H1 (cell line): Measurements from ENCODE around the gene POC1B. TPM values are rescaled to one million over a fixed set of nuclear protein-coding genes. Genes with fewer than 3 reads are reported as not detected.

Experiments
- CTCF ChIA-PET: fragments of 300-600 bp; sonication (Branson Sonifier 250); formaldehyde crosslinking; loops from one replicate; lab custom pipeline; 2021; ENCODE audit not compliant: partially characterized antibody; lab: Charles Lee
- POLR2A ChIA-PET: fragments of 300-600 bp; sonication (Branson Sonifier 250); formaldehyde crosslinking; loops from one replicate; lab custom pipeline; 2021; ENCODE audit warnings: inconsistent platforms; ENCODE audit not compliant: partially characterized antibody; lab: Charles Lee
- DNase-seq, 2 experiments: peaks; one replicate each; pipeline versions ENCODE4 v3.0.0 to v3.0.0-alpha.2; 2010 to 2022; ENCODE audit warnings: low spot score in 2 of 2, low read depth in 1 of 2, mixed read lengths in 1 of 2
- FAIRE-seq: peaks from 2 replicates; lab custom pipeline; 2011; peaks lifted over from hg19 to GRCh38; lab: Jason Lieb, UNC
- H2AFZ ChIP-seq: 2 replicates; pipeline ENCODE4 v1.8.1; 2012; ENCODE audit warnings: low read length, inconsistent platforms
- H2AK5ac ChIP-seq: 2 replicates; pipeline ENCODE4 v1.6.1; 2013; ENCODE audit warnings: low read depth, low read length
- H2BK120ac ChIP-seq: replicated peaks from 2 replicates; pipeline ENCODE3; 2013; ENCODE audit warnings: low read depth, low read length, inconsistent platforms
- H2BK12ac ChIP-seq: 2 replicates; pipeline ENCODE4 v1.6.1; 2013; ENCODE audit warnings: low read depth, low read length
- H2BK15ac ChIP-seq: 2 replicates; pipeline ENCODE4 v1.6.1; 2013; ENCODE audit warnings: low read length
- H2BK20ac ChIP-seq: 2 replicates; pipeline ENCODE4 v1.6.1; 2013; ENCODE audit warnings: low read length
- H2BK5ac ChIP-seq: 2 replicates; pipeline ENCODE4 v1.6.1; 2013; ENCODE audit warnings: low read depth, low read length
- H3K14ac ChIP-seq: 2 replicates; pipeline ENCODE4 v1.6.1; 2013; ENCODE audit warnings: inconsistent platforms; ENCODE audit not compliant: insufficient read length
- H3K18ac ChIP-seq: 2 replicates; pipeline ENCODE4 v1.6.1; 2013; ENCODE audit warnings: low read length; ENCODE audit errors: extremely low read depth
- H3K23ac ChIP-seq: 2 replicates; pipeline ENCODE4 v1.6.1; 2013; ENCODE audit warnings: inconsistent platforms; ENCODE audit not compliant: insufficient read length
- H3K23me2 ChIP-seq: 2 replicates; pipeline ENCODE4 v1.6.1; 2013; ENCODE audit warnings: low read depth, low read length
- H3K27ac ChIP-seq: 2 replicates; pipeline ENCODE4 v1.6.1; 2011; ENCODE audit warnings: low read depth, low read length, inconsistent platforms
- H3K27me3 ChIP-seq, 4 experiments: replicated peaks in 1 of 4; 1 replicate in 1 of 4; 2 replicates in 3 of 4; pipeline versions ENCODE4 v1.6.1 to v1.8.1; 2011 to 2013; ENCODE audit warnings: low read length in 3 of 4, mild to moderate bottlenecking in 3 of 4, inconsistent platforms in 2 of 4, mixed read lengths in 2 of 4, moderate library complexity in 1 of 4; ENCODE audit not compliant: control insufficient read depth in 3 of 4, insufficient read depth in 3 of 4; ENCODE audit errors: extremely low read depth in 1 of 4
- H3K36me3 ChIP-seq, 4 experiments: 2 replicates each; pipeline versions ENCODE4 v1.6.1 to v1.8.1; 2011 to 2013; ENCODE audit warnings: mild to moderate bottlenecking in 4 of 4, low read length in 3 of 4, moderate library complexity in 2 of 4, control low read depth in 1 of 4, inconsistent platforms in 1 of 4; ENCODE audit not compliant: insufficient read depth in 4 of 4, control insufficient read depth in 2 of 4
- H3K4ac ChIP-seq: replicated peaks from 2 replicates; pipeline ENCODE3; 2013; ENCODE audit warnings: low read length, low read depth, mixed read lengths, inconsistent platforms; ENCODE audit not compliant: insufficient read length
- H3K4me1 ChIP-seq, 4 experiments: replicated peaks in 1 of 4; 1 replicate in 1 of 4; 2 replicates in 3 of 4; pipeline versions ENCODE4 v1.6.1 to v1.8.1; 2011 to 2013; ENCODE audit warnings: low read length in 3 of 4, inconsistent platforms in 2 of 4, mixed read lengths in 1 of 4; ENCODE audit not compliant: insufficient read depth in 4 of 4, control insufficient read depth in 3 of 4
- H3K4me2 ChIP-seq, 2 experiments: 2 replicates each; pipeline versions ENCODE4 v1.6.1 to v1.8.1; 2011 to 2013; ENCODE audit warnings: low read depth in 2 of 2, low read length in 2 of 2, control low read depth in 1 of 2, inconsistent platforms in 1 of 2, mild to moderate bottlenecking in 1 of 2; ENCODE audit not compliant: insufficient read depth in 1 of 2
- H3K4me3 ChIP-seq, 4 experiments: fragments of 200-600, 300-600 bp in 1 of 4; sonication (generic), shearing (Covaris generic), sonication (Bioruptor Twin) in 1 of 4; 2 replicates each; pipeline versions ENCODE4 v1.5.1 to v1.8.1; 2011 to 2016; ENCODE audit warnings: low read length in 4 of 4, low read depth in 3 of 4, control low read depth in 2 of 4, inconsistent platforms in 2 of 4, mild to moderate bottlenecking in 2 of 4, mixed read lengths in 1 of 4, moderate library complexity in 1 of 4; ENCODE audit not compliant: insufficient read depth in 2 of 4; ENCODE audit errors: extremely low read depth in 1 of 4
- H3K56ac ChIP-seq: replicated peaks from 2 replicates; pipeline ENCODE3; 2013; ENCODE audit warnings: low read depth, mild to moderate bottlenecking, mixed read lengths, low read length, inconsistent platforms; ENCODE audit not compliant: insufficient read length
- H3K79me1 ChIP-seq: 2 replicates; pipeline ENCODE4 v1.6.1; 2013; ENCODE audit warnings: low read depth, low read length, control low read depth
- H3K79me2 ChIP-seq, 2 experiments: 2 replicates each; pipeline versions ENCODE4 v1.6.1 to v1.8.1; 2012 to 2013; ENCODE audit warnings: low read length in 2 of 2, mild to moderate bottlenecking in 2 of 2, inconsistent platforms in 1 of 2; ENCODE audit not compliant: insufficient read depth in 2 of 2, control insufficient read depth in 1 of 2
- H3K9ac ChIP-seq, 4 experiments: replicated peaks in 1 of 4; 1 replicate in 1 of 4; 2 replicates in 3 of 4; pipeline versions ENCODE4 v1.6.1 to v1.8.1; 2011 to 2013; ENCODE audit warnings: low read depth in 3 of 4, low read length in 3 of 4, control low read depth in 2 of 4, mild to moderate bottlenecking in 2 of 4, moderate library complexity in 2 of 4, inconsistent platforms in 1 of 4; ENCODE audit errors: extremely low read depth in 1 of 4
- H3K9me3 ChIP-seq, 2 experiments: 2 replicates each; pipeline versions ENCODE4 v1.6.1 to v1.8.1; 2012 to 2013; ENCODE audit warnings: mild to moderate bottlenecking in 2 of 2, moderate library complexity in 2 of 2, control low read depth in 1 of 2, inconsistent platforms in 1 of 2, low read depth in 1 of 2, low read length in 1 of 2, mixed read lengths in 1 of 2; ENCODE audit not compliant: insufficient read depth in 2 of 2
- H4K20me1 ChIP-seq, 2 experiments: replicated peaks in 1 of 2; 2 replicates each; pipeline versions ENCODE3 to v1.8.1; 2011 to 2013; ENCODE audit warnings: inconsistent platforms in 2 of 2, low read length in 2 of 2, mild to moderate bottlenecking in 1 of 2; ENCODE audit not compliant: insufficient read depth in 2 of 2, control insufficient read depth in 1 of 2
- H4K5ac ChIP-seq: 2 replicates; pipeline ENCODE4 v1.6.1; 2013; ENCODE audit warnings: low read length, low read depth, mixed read lengths, inconsistent platforms; ENCODE audit not compliant: insufficient read length
- H4K8ac ChIP-seq: 2 replicates; pipeline ENCODE4 v1.8.0; 2013; ENCODE audit warnings: mild to moderate bottlenecking, moderate library complexity, low read length, inconsistent platforms; ENCODE audit not compliant: insufficient read depth; ENCODE audit errors: extremely low read depth
- H4K91ac ChIP-seq: replicated peaks from 2 replicates; pipeline ENCODE3; 2013; ENCODE audit warnings: low read length, mixed read lengths, inconsistent platforms; ENCODE audit not compliant: insufficient read length
- BRCA1 ChIP-seq: IDR thresholded peaks from 2 replicates; pipeline ENCODE4 v1.6.1; 2012; ENCODE audit warnings: low read depth, low read length, improper control_type of control experiment
- CEBPB ChIP-seq: IDR thresholded peaks from 2 replicates; pipeline ENCODE4 v1.6.1; 2012; ENCODE audit warnings: low read depth, low read length
- CTBP2 ChIP-seq: IDR thresholded peaks from 2 replicates; pipeline ENCODE4 v1.7.0; 2011; ENCODE audit warnings: borderline replicate concordance, mild to moderate bottlenecking, moderate library complexity, mixed read lengths, low read length; ENCODE audit not compliant: insufficient read depth, insufficient read length
- CTCF ChIP-seq, 3 experiments: IDR thresholded peaks; 1 replicate in 2 of 3; 2 replicates in 1 of 3; pipeline versions ENCODE4 v1.5.1 to v1.6.1; 2011; ENCODE audit warnings: low read length in 3 of 3, mild to moderate bottlenecking in 3 of 3, inconsistent platforms in 2 of 3, low read depth in 1 of 3, moderate library complexity in 1 of 3; ENCODE audit not compliant: insufficient read depth in 1 of 3; ENCODE audit errors: control extremely low read depth in 1 of 3
- HDAC2 ChIP-seq, 2 experiments: fragments of 300-600 bp in 1 of 2; sonication (generic) in 1 of 2; IDR thresholded peaks; 2 replicates each; pipeline ENCODE4 v1.6.1; 2011 to 2012; ENCODE audit warnings: low read depth in 2 of 2, low read length in 2 of 2, mild to moderate bottlenecking in 2 of 2, moderate library complexity in 2 of 2, borderline replicate concordance in 1 of 2, inconsistent platforms in 1 of 2
- PHF8 ChIP-seq: fragments of 200-600 bp; sonication (generic); conservative IDR thresholded peaks from 2 replicates; pipeline ENCODE4 v1.7.1; 2012; ENCODE audit warnings: low read depth, mild to moderate bottlenecking, inconsistent platforms, low read length, moderate library complexity
- RAD21 ChIP-seq, 2 experiments: IDR thresholded peaks in 1 of 2; conservative IDR thresholded peaks in 1 of 2; 2 replicates each; pipeline ENCODE4 v1.6.1; 2011; ENCODE audit warnings: low read depth in 2 of 2, low read length in 2 of 2, improper control_type of control experiment in 1 of 2, inconsistent platforms in 1 of 2, mild to moderate bottlenecking in 1 of 2, moderate library complexity in 1 of 2
- YY1 ChIP-seq: IDR thresholded peaks from 2 replicates; pipeline ENCODE4 v1.6.1; 2011; ENCODE audit warnings: low read depth, mild to moderate bottlenecking, low read length
- WGBS, 2 experiments: shearing (Covaris generic) in 1 of 2; methylation state at CpG; one replicate each; pipeline versions ENCODE4 v1.1.6 to v1.1.7; 2013 to 2015; ENCODE audit warnings: low lambda C conversion rate in 2 of 2, mixed read lengths in 2 of 2, inconsistent platforms in 1 of 2, low coverage in 1 of 2, missing lambda C conversion rate in 1 of 2; ENCODE audit not compliant: insufficient replicate concordance in 2 of 2, insufficient coverage in 1 of 2, insufficient read length in 1 of 2; ENCODE audit errors: extremely low coverage in 1 of 2, missing lambda C conversion rate in 1 of 2; 5-methylcytosine and 5-hydroxymethylcytosine counted together
- polyA plus RNA-seq, 7 experiments: library from polyadenylated mRNA; depleted of rRNA in 3 of 7; stranded (reverse) in 5 of 7; unstranded in 2 of 7; fragments of >200 nt in 5 of 7; fragments of 200-250 nt in 2 of 7; gene quantifications; 1 replicate in 5 of 7; 2 replicates in 1 of 7; 4 replicates in 1 of 7; pipeline versions ENCODE4 v1.2.1 to v1.2.3, GENCODE V29; 2011 to 2013; ENCODE audit warnings: missing spikeins in 2 of 7, mixed read lengths in 2 of 7
- total RNA-seq: library from RNA; stranded (reverse); fragmentation: NEBNext Ultra II Directional; extraction: Animal tissue kit (Norgen Biotek cat#: 25700); gene quantifications from 2 replicates; pipeline ENCODE4 v1.2.1, GENCODE V29; 2021

POC1B gene
- total and polyA plus RNA-seq, 2 of the 8 experiments (the other 6 are each of a cell fraction or from before 2014, with no cell fraction given): 7.5 to 16.3 TPM

GRCh38 chr12:89414322-89414721 is 111.5 kb downstream of the POC1B start:
- Histone ChIP-seq H2AK5ac (no peak overlapping the region), H4K5ac (no peak overlapping the region), H2BK120ac (no peak overlapping the region), H3K9me3 (no peaks in the 10 kb centered on the region), H3K27ac (no peak overlapping the region), H3K4ac (no peak overlapping the region), H3K79me1 (no peaks in the 10 kb centered on the region), H3K4me1 (peaks cover 2 to 9% (median 3%) of the 10 kb centered on the region in 4 experiments; a peak in 4 of 7 replicates), H3K36me3 (no peaks in the 10 kb centered on the region), H2AFZ (no peak overlapping the region), H3K14ac (no peak overlapping the region), H3K56ac (no peak overlapping the region), H3K18ac (no peak overlapping the region), H3K9ac (no peak overlapping the region), H2BK12ac (no peak overlapping the region), H4K20me1 (no peaks in the 10 kb centered on the region), H3K27me3 (no peaks in the 10 kb centered on the region), H3K79me2 (no peaks in the 10 kb centered on the region), H4K8ac (no peak overlapping the region), H2BK15ac (no peak overlapping the region), H2BK5ac (no peak overlapping the region), H3K4me3 (no peak overlapping the region), H3K23ac (no peak overlapping the region), H2BK20ac (no peak overlapping the region), H3K4me2 (0 out of 4 replicates have a peak overlapping the region, but pooled peaks of 1 of the 2 experiments have one; percentile 1), H4K91ac (no peak overlapping the region), H3K23me2 (no peaks in the 10 kb centered on the region)
- ChIA-PET CTCF (interaction anchor here (1.1 kb wide), 1 partner anchor 48 kb away, joined by 3 read pairs; no protein-coding TSS in a partner anchor), POLR2A (no interaction called here)
- DNase-seq: no peak
- no peak for FAIRE-seq
- no peak for TF ChIP-seq HDAC2 (IDR thresholded peaks at IDR 0.05; ENCODE audit: borderline replicate concordance in 1 of 2, low read depth in 2 of 2, low read length in 2 of 2)
- no peak for TF ChIP-seq CTBP2
- TF ChIP-seq BRCA1: no peak
- TF ChIP-seq YY1: no peak
- TF ChIP-seq CEBPB: no peak
- no peak for TF ChIP-seq CTCF (IDR thresholded peaks at IDR 0.05; ENCODE audit: control extremely low read depth in 1 of 3, insufficient read depth in 1 of 3, low read depth in 1 of 3, low read length in 3 of 3)
- no peak for TF ChIP-seq PHF8
- no peak for TF ChIP-seq RAD21 (IDR thresholded peaks at IDR 0.05 in 1 of 2, conservative IDR thresholded peaks at IDR 0.05 in 1 of 2; ENCODE audit: low read depth in 2 of 2, low read length in 2 of 2)
- 81% methylated on average over 3 of the region's 3 CpGs; no CpG with 5 or more reads in 1 of the 2 experiments for WGBS, 2 experiments
